HG02885 (cell line): ENCODE measurements around the gene DRD1.

Experiments used
- ATAC-seq: cut with Tn5 transposase; IDR thresholded peaks from one replicate; pipeline ENCODE4 v1.9.1; 2021; ENCODE audit warnings: mild to moderate bottlenecking; ENCODE audit not compliant: unreplicated experiment, poor library complexity

Gene DRD1

DNA sequence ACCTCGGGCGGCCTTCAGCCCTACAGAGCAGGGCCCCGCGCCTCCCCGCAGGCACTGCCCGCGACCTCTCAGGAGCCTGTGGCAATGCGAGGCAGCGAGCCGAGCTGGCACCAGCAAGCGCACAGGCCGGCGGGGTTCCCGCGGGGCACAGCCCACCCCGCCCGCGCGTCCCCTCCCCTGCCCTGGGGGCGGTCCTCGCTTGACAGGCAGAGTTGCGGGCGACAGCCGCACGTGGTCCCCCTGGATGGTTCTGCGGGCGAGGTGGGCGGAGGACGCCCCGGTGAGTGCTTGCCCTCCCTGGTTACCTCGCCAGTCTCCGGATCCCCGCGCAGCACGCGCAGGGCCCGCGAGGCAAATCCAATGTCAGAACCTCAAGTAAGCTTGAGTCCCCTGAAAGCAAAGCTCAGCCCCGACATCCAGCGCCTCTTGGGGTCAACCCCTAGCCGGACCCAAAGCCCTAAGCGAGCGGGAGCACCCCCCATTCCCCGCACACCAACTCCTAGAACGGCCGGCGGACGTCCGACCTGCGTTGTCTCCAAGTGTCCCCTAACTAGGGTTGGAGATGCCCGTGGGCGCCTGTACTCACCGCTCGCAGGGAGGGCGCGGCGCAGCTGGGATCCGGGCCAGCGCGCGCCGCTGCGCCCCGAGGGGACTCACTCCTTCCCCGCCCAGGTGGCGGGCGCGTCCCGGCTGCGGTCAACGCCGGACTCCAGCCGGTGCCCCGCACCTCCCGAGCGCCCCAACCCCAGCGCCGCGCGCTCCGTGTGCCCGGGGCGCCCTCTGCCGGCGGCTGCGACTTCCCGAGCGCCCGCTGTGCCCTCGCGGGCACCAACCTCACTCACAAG lies at the start of gene DRD1:
DRD1 (minus strand) TSS at position 123 of the 845 bp plus-strand sequence. CDS start 1,083 bp downstream, outside the sequence.
- no peak for ATAC-seq

DNA sequence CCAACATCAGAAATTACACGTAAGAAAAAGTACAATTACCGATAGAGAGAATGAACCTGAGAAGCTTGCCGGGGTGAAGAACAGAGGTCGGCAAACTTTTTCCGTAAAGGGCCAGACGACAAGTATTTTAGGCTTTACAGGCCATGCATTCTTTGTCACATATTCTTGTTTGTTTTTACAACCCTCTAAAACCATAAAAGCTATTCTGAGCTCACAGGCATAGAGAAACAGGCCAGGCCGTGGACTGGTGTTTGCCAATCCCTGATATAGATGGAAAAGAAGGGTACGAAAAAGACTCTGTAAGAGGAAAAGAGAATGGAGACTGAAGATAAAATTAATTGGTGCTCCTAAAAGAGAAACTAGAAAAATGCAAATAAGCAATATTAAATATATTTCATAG lies 49.7 kb upstream of the DRD1 start:
- no peak for ATAC-seq

DNA sequence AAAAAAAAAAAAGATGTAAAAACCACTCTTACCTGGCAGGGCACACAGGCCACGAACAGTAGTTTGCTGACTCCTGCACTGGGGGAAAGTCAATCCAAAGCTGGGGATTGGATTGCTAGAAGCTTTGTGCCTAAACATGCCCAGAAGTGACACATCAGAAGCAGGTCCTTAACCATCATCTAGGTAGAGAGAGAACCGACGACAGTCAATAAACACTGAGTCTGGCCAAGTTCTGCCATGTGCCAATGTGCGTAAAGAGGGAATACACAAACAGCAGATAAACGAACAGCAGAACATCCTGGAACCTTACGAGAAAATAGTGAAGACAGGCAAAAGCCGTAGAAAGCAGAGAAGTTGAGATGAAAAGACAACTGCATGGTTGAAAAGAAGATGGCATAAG lies 49.3 kb upstream of the DRD1 start:
- ATAC-seq, result no peak

DNA sequence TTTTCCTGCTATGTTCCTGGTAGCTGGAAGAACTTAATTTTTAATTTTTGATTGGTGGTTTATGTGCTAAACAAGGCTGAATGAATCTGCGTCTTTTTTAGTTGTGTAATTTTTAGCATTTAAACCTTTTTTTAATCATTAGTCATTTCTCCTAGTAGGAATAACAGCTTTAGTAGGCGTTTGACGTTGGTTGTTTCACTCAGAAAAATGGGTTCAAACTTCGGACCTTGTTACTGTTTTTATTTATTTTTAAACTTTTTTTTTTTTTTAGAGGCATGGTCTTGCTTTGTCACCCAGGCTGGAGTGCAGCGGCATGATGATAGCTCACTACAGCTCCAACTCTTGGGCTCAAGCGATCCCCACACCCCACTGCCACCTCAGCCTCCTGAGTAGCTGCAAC lies 47.2 kb upstream of the DRD1 start:
- no peak for ATAC-seq

DNA sequence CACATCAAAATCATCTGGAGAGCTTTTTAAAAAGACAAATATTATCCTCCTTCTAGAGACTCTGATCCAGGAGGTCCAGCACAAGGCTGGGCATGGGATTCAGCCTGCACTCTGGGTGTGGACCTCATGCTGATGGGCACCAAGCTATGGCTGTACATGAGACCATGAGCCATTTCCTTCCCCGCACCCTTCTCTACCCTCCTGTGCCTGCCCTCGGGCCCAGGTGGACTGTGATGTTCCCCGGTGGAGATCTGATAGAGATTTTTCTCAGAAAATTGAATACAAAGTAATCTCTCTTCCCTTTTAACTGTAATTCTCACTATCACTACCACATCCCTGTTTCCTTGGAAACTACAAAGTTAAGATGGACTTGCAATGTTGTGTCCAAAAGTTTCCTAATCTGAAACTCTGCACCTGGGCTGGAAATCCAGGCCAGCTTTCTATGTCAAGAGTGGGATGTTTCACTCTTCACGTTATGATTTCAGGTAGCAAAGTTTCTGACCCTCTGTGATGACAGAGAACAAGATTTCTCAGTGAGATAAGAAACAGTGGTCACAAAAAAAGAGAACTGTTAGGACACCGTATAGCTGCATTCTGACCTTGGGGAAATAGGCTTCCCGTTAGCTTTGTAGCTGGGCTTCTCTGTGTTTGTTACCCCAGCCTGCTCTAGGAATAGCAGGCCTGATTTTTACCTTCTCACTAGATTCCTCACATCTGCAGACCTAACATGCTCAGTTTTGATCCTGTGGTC lies 45.9 kb upstream of the DRD1 start:
- no peak for ATAC-seq

DNA sequence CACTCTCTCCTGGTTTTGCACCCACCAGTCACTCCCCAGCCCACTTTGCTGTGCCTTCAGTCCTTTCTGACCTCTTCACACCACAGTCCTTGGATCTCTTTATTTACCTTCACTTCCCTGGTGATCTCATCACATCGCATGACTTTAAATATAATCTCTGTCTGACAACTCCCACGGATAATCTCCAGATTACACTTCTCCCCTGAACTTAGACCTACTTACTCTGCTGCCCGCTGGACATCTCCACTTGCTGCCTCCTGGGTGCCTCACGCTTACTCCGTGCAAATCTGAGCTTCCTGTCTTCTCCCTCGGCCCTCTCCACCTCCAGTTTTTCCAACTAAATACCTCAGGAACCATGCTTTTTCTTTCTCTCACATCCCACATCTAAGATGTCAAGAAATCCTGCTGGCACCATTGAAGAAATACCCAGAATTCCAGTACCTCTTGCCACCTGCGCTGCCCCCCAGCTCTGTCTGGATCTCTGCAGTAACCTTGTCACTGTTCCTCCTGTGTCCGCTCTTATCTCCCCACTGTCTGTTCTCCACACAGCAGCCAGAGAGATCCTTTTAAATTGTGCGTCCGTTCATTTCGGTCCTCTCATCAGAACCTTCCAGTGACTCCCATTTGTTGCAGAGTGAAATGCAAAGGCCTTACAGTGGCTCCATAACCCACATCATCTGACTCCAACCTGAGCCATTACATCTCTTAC lies 43.7 kb upstream of the DRD1 start:
- ATAC-seq, result no peak

DNA sequence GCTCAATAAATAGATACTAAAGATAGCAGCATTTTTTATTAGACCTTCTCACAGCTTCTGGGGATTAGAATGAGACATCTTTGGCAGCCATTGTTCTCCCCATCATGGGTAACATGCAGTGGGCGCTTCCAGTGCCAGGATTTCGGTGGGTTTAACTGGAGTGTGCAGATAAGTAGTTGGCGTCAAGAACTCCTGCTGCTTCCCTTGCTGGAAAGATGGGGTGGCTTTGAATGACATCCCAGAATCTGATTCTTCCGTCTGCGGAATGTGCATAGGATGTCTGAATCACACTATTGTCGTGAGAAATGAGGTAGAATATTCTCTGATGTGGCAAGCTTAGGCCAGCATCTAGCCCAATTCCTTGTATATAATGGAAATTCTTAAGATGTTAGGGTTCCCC lies 41.6 kb upstream of the DRD1 start:
- no peak for ATAC-seq

DNA sequence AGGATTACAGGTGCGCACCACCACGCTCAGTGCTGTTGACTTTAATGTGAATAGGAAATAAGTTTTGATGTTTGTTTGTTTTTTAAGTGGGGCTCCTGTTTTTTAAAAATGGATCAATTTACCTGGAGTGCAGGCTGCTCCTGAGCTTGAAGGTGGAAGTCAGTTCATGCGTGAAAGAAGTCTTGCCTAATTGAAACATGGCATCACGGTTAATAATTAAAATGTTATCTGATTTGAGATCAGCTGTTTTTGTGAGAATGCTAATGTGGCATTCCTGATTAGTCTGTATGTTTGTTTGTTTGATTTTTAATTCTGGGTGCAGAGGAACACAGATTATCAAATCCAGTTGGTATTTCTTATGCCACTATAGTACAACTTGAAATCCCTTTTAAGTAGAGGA lies 40.8 kb upstream of the DRD1 start:
- ATAC-seq, result no peak

DNA sequence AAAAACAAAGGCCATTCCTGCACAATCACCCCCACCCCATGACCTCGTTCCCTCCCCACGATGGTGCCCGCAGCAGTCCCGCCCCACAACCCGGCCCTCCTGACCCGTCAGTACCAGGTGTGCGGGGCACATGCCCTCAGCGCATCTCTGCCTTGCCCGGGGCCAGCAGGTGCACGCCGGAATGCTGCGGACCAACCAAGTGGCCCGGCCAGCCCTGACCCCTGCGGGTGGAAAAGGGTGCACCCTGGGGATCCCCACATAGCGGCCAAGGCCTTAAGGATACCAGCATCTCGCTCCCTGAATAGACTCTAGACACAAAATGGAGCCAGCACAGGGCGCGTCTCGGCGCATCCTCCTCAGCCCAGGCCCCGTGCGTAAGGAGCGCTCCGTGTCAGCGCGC lies 40.3 kb upstream of the DRD1 start:
- no peak for ATAC-seq

DNA sequence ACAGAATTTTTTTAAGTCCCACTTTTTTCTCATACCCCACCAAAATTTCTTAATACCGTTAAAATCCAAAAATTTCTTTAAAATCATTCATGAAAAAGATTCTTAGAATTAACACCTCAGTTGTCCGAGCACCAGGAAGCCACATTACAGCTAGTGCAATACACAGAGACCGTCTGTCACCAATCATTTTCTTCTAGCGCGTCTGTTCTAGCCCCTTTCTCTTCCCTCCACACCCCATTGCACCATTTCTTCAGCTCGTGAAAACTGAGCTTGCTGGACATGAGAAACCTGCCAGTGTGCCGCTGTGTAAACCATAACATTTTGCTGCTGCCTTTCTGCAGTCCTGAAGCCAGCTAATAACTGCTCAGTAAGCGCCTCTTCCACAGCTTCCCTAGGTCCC lies 39.4 kb upstream of the DRD1 start:
- no peak for ATAC-seq

DNA sequence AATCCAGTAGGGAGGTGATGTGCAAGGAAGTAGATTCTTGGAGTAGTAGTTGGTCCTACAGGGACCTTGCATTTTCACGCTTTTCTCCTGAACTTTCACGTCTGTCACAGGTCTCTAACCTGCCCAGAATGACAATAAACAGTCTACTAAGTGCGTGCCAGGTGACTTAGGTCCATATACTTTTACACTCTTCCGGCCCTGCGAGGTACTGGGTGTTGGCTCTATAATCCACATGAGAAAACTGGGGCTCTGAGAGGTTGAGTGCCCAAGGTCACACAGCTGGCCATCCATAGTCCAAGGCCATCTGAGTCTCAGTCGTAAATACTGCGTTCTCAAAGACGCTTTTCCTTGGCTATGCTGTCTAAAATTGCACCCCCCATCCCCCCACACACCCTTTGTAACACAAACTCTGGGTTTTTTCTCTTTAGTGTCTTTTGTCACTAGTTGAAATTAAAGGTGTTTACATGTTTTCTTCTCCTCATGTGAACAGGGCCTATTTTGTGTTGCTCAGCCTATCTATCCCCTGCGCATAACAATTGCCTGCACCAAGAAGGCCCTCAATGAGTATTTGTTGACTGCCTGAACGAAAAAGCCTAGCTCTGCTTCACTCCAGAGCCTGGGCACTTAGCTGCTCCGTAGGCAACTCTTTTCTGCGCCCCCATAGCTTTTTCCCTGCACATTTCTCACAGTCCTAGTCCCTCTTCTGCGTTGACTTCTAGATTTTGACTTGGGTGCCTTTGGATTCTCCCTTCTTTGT lies 35.3 kb upstream of the DRD1 start:
- ATAC-seq, result peak; percentile 10

DNA sequence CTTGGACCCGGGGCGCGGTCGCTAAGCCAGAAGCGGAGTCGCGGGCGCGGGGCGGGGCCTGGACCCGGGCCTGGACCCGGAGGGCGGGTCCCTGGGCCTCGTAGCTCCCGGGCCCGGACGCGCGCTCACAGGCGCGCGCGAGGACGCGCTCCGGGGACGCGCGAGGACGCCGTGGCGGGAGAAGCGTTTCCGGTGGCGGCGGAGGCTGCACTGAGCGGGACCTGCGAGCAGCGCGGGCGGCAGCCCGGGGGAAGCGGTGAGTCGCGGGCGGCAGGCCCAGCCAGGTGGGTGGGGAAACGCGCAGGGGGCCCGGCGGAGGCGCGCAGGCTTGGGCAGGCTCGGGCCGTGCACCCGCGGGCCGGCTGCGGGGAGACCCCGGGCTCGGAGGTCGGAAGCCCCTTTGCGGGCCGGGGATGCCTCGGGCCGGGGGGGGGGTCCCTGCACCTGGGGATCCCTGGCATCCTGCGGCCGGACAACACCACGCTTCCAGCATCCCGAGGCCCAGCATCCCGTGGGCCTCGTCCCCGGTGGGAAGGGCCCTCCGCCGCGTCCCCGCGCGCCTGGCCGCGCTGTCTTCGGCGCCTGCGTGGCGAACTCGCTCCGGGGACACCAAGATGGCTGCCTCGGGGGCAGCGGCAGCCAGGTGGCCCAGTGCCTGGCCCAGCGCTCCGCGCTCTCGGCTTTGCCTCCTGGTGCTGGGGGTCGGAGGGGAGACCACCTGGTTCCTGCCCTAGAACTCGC lies 34.6 kb upstream of the DRD1 start, which contains the start of gene SFXN1:
SFXN1 (plus strand) TSS at position 177 of the 741 bp plus-strand sequence. CDS start 13,544 bp downstream, outside the sequence.
- ATAC-seq, result peak; percentile 90

DNA sequence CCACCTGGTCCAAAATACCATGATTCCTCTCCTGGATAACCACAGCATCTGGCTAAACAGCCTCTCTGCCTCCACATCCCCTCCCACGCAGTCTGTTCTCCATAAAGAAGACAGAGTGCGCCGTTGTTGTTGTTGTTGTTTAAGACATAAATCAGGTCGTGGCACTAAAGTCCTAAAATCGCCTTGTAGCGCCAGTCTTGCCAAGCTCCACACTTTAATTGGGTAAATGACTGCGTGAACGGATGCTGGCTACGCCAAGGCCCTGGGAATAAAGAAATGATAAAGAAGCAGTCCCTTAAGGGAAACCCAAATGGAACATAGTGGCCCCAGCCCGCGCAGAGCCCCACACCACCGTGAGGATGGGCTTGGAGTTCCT lies 34.0 kb upstream of the DRD1 start:
- no peak for ATAC-seq

DNA sequence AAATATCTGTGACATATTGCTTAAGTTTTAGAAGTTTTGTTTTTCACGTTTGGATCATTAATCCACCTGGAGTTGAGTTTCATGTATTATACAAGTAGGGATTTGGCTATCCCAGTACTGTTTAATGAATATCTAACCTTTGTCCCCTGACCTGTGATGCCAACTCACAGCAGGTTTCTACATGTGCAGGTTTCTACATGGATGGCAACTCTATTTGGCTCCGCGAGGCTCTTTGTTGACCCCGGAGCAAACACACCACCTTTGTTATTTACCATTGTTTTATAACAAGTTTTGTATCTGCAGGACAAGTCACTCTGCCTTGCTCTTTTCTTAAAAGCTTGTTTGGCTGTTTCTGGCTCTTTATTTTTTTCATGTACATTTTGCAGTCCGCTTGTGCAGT lies 33.5 kb upstream of the DRD1 start:
- no peak for ATAC-seq

DNA sequence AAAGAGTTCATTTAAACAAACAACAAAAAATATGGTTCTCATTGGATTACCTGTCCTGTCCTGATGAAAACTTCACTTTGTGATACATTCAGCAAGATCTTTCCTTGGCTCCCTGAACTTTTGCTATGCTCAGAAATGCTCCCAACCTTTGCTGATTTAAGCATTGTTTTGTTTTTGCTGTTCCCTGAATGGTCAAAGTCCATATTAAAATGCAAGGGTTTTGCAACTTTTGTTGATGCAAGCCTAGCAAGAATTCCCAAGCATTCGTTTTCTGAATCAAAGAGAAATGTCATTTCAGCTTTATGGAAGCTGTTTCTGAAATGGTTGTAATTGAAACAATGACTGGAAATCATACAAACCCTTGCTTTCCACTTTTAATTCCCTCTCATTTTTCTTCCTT lies 31.3 kb upstream of the DRD1 start:
- no peak for ATAC-seq

DNA sequence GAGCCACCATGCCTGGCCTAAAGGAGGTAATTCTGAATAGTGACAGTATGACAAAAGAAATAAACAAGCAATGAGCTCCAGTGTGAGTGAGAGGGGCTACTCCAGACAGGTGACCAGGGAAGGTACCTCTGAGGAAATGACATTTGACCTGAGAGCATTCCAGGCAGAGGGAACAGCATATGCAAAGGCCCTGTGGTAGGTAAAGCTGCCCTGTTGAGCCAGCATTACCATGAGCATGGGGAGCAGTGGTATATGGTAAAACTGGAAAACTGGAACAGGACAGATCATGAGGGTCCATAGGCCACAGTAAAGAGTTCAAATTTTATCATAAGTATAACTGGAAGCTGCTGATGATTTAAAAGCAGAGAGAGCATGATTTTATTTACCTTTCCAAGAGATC lies 28.4 kb upstream of the DRD1 start:
- ATAC-seq, result no peak

DNA sequence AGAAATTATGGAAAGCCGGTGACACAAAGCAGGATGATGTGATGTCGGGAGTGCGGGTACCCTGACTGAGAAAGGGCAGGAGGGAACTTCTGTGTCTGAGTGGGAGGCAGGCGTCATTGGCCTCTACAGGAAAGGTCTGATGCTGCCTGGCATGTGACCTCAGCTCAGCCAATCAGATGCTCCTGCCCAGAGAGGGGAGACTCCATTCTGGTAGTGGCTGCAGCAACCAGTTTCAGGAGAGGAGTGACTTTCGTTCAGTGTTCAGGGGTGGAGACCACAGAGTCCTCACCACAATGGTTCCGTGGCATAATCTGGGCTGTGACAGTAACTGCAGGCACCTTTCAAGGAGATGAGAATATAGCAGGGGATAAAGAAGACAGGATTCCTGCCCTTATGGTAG lies 27.6 kb upstream of the DRD1 start:
- no peak for ATAC-seq

DNA sequence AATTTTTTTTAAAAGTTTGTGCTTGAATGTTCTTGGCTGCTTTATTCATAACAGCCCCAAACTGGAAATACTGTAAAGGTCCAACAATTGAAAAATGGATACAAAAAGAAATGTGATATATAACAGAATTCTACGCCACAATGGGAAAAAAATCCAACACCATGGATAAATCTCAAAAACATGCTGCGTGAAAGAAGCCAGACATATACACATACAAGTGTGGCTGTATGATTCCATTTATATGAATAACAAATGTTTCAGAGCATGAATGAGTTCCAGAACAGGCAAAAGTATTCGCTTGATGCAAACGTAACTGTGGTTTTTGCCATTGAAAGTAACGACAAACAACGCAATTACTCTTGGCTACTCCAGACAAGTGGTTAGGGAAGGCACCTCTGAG lies 27.2 kb upstream of the DRD1 start:
- no peak for ATAC-seq

DNA sequence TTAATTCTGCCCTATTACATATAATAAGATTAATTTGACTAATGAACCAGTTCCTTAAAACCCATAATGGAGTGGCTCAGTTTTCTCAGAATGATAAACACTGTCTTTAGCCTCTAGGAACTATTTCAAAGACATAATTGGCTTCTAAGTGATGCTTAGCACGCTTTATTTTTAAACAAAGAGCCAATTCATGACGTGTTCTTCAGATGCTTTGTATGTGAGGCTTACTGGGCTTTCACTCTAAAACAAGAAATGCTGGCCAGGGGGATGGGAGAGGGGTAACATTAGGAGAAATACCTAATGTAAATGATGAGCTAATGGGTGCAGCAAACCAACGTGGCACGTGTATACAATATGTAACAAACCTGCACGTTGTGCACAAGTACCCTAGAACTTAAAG lies 26.8 kb upstream of the DRD1 start:
- no peak for ATAC-seq

DNA sequence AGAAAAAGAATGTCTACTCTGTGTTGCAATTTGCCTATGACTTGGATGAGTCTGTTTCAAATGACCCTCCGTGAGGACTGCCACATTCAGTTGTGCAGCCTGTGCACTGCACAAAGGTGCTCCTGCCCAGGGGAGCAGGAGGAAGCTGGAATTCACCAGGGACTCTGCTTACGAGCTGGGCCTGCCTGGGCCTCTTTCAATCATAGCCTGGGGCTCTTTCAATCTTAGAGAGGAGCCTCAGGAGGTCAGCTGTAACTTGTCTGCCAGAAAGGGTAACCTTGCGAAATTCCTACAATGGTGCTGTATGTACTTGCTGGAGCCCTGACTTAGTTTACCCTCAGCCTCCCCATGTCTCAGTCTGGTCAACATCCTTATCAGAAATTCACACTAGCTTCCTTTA lies 25.9 kb upstream of the DRD1 start:
- no peak for ATAC-seq
